ENCODE measurements around the gene CALY.
"Not testable (repeated sequence)": the region's sequence is repeated elsewhere in the genome, so short reads cannot be mapped to it uniquely, and the experiment has no call there.

The CALY gene, protein sequence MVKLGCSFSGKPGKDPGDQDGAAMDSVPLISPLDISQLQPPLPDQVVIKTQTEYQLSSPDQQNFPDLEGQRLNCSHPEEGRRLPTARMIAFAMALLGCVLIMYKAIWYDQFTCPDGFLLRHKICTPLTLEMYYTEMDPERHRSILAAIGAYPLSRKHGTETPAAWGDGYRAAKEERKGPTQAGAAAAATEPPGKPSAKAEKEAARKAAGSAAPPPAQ

GRCh38 chr10:133336577-133337369 lies at the start of gene CALY:
TSS of gene CALY (minus strand) at chr10:133336896. CDS start at chr10:133328989, 7,907 bp downstream.
- no peak for DNase-seq

- DNase-seq: no peak
These were observed 48.5 kb upstream of the CALY start for GRCh38 chr10:133385214-133385613.

- no peak for DNase-seq
These were observed 47.4 kb upstream of the CALY start for GRCh38 chr10:133384071-133384470.

GRCh38 chr10:133383551-133383950 lies 46.9 kb upstream of the CALY start:
- no peak for DNase-seq

DNA sequence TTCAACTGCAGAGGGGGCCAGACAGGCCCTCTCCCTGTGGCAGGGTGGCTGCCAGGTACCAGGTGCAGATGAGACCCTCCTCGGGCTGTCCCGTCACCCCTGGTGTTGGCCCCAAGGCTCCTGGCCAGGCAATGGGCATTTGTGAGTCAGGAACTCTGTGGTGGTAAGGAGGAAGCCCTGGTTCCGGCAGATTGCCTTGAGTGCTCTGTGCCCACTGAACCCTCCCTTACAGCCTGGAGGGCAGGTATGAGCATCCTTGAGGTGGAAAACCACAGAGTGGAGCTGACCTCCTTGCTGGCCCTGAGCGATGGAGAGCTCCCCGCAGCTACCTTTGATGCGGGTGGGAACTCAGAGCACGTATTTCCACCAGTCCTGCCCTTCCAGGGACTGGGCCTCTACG lies 44.3 kb upstream of the CALY start:
- no peak for DNase-seq

GRCh38 chr10:133379801-133380666 lies 43.3 kb upstream of the CALY start:
- no peak for DNase-seq

GRCh38 chr10:133379152-133379800 lies 42.6 kb upstream of the CALY start, which contains the start of gene PAOX:
TSS of gene PAOX (plus strand) at chr10:133379262. CDS start at chr10:133379317, 55 bp downstream.
- no peak for DNase-seq

DNA sequence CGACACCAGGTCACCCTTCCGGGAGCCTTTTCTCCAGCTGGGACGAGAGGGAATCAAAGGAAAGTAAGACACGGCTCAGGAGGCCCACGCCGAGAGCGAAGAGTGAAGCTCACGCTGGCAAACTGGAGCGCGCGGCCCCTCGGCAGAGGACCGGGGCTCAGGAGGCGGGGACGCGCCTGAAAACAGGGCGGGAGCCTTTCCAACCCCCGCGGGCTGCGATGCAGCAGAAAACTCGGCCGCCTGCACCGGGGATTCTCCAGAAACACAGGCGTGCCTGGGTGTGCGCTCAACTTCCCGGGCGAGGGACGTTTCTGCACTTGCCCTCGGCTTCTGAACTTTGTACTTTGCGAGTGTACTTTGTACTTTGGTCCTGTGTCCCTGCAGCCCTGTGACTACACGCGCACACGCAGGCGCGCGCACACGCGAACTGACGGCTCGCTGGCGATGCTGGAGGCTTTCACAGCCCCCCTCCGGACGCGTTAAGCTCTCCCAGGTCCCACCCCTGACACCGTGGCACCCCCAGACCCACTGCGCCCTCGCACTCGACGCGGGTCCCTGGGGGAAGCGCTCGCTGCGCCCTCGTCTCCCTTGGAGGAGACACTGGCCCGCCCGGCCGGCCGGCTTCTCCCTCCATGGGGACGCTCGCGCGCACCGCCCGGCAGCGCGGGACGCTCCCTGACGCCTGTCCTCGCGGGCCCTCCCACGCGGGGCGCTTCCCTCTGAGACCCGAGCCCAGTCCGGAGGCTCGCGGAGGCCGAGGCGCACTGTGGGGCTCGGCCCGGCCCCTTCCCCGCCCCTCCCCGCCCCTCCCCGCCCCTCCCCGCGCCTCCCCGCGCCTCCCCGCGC lies 41.8 kb upstream of the CALY start:
- DNase-seq: no peak

GRCh38 chr10:133377818-133378250 lies 41.1 kb upstream of the CALY start:
- no peak for DNase-seq

- DNase-seq: no peak
These were observed 40.5 kb upstream of the CALY start for GRCh38 chr10:133377025-133377817.

GRCh38 chr10:133376183-133376582 lies 39.5 kb upstream of the CALY start:
- not testable (repeated sequence) for DNase-seq

GRCh38 chr10:133375357-133376115 lies 38.8 kb upstream of the CALY start:
- no peak for DNase-seq

GRCh38 chr10:133373174-133374090 lies 36.7 kb upstream of the CALY start, which contains the start of gene ECHS1:
TSS of gene ECHS1 (minus strand) at chr10:133373354. CDS start at chr10:133373333, 21 bp downstream.
- DNase-seq: peak; percentile 67

- no peak for DNase-seq
These were observed 35.8 kb upstream of the CALY start for GRCh38 chr10:133372507-133372906.

DNA sequence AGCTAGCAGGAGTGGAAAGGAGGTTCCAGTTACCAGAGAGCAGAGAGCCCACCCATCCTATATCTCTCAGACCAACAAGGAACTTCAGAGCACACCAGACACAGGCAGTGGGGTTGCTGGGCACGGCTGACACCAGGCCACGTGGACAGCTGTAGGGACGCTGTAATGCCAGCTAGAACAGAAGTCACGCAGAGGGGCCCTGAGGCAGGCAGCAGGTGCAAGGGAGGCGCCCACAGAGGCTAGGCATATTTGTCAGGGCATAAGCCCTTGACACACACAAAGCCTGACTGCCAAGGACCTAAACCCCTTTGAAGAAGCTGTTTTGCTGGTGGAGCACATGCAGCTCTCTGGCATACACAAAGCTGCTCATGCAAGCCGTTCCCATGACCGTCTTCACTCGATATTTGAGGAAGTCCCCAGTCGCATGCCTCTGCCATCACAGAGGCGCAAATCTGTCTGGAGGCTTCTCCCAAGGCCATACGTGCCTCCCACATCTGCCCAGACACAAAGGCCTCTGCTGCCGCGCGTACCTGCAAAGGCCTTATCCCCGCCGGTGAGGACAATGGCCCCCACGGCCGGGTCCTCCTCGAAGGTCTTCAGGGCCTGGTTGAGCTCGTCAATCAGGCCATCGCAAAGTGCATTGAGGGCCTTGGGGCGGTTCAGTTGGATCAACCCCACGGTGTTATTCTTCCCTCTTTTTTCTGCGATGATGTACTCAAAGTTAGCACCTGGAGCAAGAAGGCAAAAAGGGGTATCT lies 33.5 kb upstream of the CALY start:
- DNase-seq: no peak

DNA sequence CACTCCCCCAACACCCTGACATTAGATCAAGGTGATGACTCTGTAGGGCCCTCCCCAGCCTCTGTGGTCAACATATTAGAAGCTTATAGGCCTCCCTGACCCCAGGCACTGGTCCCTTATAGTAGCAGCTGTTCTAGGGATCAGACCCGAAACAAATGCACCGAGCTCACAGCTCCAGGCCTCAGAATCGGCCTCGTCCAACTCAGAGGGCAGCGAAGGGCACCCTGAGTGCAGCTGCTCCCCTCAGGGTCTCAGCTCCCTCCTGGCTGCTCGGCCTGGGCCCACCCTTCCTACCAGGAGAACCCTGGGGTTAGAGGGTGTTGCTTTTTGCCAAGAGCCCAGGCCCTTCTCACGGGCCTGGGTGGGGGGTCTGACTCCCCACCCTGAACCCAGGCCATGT lies 31.5 kb upstream of the CALY start:
- no peak for DNase-seq

DNA sequence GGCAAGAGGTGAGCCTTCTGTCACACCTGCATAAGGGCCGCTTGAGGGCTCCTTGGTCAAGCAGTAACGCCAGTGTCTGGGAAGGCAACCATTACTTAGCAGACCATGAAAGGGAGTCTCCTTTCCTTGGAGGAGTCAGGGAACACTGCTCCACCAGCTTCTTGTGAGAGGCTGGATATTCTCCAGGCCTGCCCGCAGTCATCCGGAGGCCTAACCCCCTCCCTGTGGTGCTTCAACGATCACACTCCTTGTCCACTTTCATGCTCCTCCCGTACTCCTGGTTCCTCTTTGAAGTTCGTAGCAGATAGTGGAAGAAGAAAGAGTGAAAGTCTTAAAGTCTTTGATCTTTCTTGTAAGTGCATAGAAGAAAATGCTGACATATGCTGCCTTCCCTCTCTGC lies 30.8 kb upstream of the CALY start:
- not testable (repeated sequence) for DNase-seq

- no peak for DNase-seq
These were observed 30.1 kb upstream of the CALY start for GRCh38 chr10:133366751-133367150.
